ENCODE measurements around the gene PDE3B.
A peak's percentile ranks its signal among the peaks of the same experiment; 100 is the strongest.
"Not testable (repeated sequence)": the region's sequence is repeated elsewhere in the genome, so short reads cannot be mapped to it uniquely, and the experiment has no call there.

Gene PDE3B

DNA sequence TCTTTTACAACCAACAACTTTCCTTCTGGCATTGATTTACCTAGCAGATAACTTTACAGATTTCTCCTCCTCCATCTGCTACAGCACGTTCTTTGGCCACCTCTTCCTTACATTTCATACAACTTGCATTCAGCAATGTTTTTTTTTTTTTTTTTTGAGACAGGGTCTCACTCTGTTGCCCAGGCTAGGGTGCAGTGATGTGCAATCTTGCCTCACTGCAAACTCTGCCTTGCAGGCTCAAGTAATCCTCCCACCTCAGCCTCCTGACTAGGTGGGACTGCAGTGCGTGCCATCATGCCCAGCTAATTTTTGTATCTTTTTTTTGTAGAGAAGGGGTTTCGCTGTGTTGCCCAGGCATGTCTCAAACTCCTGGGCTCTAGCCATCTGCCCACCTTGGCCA, 6.5 kb downstream of the PDE3B start:
- no peak for DNase-seq
- H3K27ac Mint-ChIP-seq: no peak overlapping the region
- peaks cover 81% of the 10 kb centered on the region for H3K36me3 Mint-ChIP-seq (ENCODE audit: low read depth)
- no peak overlapping the region for H3K4me3 Mint-ChIP-seq
- H3K9me3 Mint-ChIP-seq: no peaks in the 10 kb centered on the region
- peaks cover 74% of the 10 kb centered on the region for H3K4me1 Mint-ChIP-seq (ENCODE audit: low read depth)
- no peaks in the 10 kb centered on the region for H3K27me3 Mint-ChIP-seq

DNA sequence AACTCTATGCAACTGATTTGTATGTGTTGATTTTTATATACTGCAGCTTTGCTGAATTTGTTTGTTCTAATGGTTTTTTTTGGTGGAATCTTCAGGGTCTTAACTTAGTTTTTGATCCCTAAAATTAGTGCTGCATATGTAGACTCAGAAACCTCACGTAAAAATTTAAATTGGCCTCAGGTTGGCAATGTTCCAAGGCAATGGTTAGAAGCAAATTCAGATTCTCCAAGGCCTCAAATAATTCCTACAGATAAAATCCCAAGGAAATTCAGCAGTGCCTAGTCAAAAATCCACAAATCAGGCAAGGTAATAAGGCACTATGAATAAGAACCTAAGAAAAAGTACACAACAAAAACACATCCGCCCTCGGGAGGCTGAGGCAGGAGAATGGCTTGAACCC, 9.5 kb downstream of the PDE3B start:
- no peaks in the 10 kb centered on the region for H3K27me3 Mint-ChIP-seq
- peaks cover 82% of the 10 kb centered on the region for H3K4me1 Mint-ChIP-seq (ENCODE audit: low read depth)
- H3K36me3 Mint-ChIP-seq (ENCODE audit: low read depth): peaks cover 84% of the 10 kb centered on the region
- no peaks in the 10 kb centered on the region for H3K9me3 Mint-ChIP-seq
- H3K27ac Mint-ChIP-seq: no peak overlapping the region
- no peak overlapping the region for H3K4me3 Mint-ChIP-seq
- DNase-seq: no peak

DNA sequence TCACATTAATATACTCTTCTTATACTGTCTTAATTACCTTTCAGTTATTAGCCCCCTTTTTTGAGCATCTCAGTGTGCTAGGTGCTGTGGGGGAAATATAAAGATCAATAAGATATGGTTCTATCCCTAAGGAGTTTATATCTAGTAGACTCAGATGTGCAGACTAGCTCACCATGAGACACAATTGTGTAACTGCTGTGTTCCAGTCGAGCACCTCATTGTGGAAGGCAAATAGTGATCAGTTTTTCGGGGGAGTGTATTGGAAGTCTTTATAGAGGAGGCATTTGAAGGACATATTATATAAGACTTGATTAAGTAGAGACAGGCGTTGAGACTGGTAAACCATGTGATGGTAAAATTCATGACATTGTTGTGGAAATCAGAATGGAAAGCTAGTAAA, 11.8 kb downstream of the PDE3B start:
- peaks cover 75% of the 10 kb centered on the region for H3K4me1 Mint-ChIP-seq (ENCODE audit: low read depth)
- no peaks in the 10 kb centered on the region for H3K27me3 Mint-ChIP-seq
- DNase-seq: no peak
- H3K4me3 Mint-ChIP-seq: no peak overlapping the region
- H3K9me3 Mint-ChIP-seq: no peaks in the 10 kb centered on the region
- no peak overlapping the region for H3K27ac Mint-ChIP-seq
- H3K36me3 Mint-ChIP-seq (ENCODE audit: low read depth): peaks cover 87% of the 10 kb centered on the region

DNA sequence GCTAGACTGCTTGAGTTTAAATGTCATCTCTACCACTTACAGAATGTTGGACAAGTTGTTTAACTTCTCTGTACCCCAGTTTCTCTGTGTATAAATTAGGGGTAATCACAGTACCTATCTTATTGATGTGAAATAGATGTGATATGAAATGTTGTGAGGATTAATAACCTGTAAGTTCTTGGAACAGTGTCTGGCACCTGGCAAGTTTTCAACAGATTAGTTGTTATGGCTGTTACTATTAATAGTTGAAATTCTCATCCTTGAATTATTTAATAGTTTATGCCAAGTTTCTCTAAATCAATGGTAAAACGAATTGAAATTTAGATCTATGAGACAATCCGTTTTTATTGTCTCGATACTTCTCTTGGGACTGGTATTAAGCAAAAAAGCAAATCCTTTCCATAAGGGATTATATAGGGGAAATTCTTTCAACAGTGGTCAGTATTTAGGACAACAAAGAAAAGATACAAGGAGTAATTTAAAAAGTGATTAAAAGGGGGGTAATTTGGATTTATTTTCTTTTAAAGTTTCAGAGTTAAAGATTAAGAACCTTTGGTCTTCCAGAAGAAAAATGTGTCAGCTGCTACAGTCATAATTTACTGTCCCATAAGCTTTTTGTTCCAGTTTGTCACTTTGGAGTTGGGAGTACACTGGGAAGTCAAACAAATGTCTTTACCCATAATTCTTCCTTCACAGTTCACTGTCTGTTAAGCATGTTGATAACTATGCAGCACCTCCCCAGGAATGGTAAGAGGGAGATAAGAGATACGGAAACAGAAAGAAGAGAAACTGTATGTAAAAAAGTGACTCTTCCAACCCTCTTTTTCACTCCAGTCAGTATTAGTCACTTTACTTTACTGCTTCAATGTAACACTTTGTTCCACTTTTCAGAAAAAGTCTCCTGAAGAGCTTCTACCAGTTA, 13.2 kb downstream of the PDE3B start:
- DNase-seq: no peak
- Mint-ChIP-seq H3K9me3 (no peaks in the 10 kb centered on the region), H3K27me3 (no peaks in the 10 kb centered on the region), H3K4me1 (ENCODE audit: low read depth) (peaks cover 65% of the 10 kb centered on the region), H3K4me3 (no peak overlapping the region), H3K36me3 (ENCODE audit: low read depth) (peaks cover 86% of the 10 kb centered on the region), H3K27ac (peak overlapping the region; percentile 72)

DNA sequence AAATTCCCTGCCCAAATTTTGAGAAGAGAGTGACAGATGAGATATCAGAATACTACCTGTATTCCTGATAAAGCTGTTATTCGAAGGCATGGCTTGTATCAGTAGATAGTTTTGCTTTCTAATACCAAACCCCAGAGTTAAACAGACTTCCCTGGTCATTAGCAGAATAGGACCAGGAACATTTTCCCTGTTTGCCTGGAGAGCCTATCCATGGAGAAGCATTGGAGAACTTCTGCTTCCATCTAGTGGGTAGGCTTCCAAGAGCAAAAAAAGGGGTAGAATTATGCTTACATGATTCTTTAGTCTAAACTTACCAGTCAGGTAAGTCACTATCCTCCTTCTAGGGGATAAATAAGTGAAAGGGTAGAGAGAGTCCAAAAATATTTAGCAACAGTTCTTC, 14.2 kb downstream of the PDE3B start:
- H3K4me1 Mint-ChIP-seq (ENCODE audit: low read depth): peaks cover 56% of the 10 kb centered on the region
- no peak overlapping the region for H3K27ac Mint-ChIP-seq
- H3K9me3 Mint-ChIP-seq: no peaks in the 10 kb centered on the region
- H3K36me3 Mint-ChIP-seq (ENCODE audit: low read depth): peaks cover 86% of the 10 kb centered on the region
- H3K4me3 Mint-ChIP-seq: no peak overlapping the region
- no peaks in the 10 kb centered on the region for H3K27me3 Mint-ChIP-seq
- DNase-seq: no peak

DNA sequence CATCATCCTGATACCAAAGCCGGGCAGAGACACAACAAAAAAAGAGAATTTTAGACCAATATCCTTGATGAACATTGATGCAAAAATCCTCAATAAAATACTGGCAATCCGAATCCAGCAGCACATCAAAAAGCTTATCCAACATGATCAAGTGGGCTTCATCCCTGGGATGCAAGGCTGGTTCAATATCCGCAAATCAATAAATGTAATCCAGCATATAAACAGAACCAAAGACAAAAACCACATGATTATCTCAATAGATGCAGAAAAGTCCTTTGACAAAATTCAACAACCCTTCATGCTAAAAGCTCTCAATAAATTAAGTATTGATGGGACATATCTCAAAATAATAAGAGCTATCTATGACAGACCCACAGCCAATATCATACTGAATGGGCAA, 21.3 kb downstream of the PDE3B start:
- DNase-seq, H3K4me3 Mint-ChIP-seq, H3K27me3 Mint-ChIP-seq, H3K27ac Mint-ChIP-seq: not testable (repeated sequence)
- H3K36me3 Mint-ChIP-seq (ENCODE audit: low read depth): peaks cover 56% of the 10 kb centered on the region
- H3K9me3 Mint-ChIP-seq: peaks cover 11% of the 10 kb centered on the region
- peaks cover 21% of the 10 kb centered on the region for H3K4me1 Mint-ChIP-seq (ENCODE audit: low read depth)

DNA sequence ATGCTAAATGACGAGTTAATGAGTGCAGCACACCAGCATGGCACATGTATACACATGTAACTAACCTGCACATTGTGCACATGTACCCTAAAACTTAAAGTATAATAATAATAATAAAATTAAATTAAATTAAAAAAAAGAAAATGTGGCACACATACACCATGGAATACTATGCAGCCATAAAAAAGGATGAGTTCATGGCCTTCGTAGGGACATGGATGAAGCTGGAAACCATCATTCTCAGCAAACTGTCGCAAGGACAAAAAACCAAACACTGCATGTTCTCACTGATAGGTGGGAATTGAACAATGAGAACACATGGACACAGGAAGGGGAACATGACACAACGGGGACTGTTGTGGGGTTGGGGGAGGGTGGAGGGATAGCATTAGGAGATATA, 23.7 kb downstream of the PDE3B start:
- not testable (repeated sequence) for H3K4me3 Mint-ChIP-seq, DNase-seq, H3K27ac Mint-ChIP-seq, H3K27me3 Mint-ChIP-seq
- H3K9me3 Mint-ChIP-seq: peaks cover 11% of the 10 kb centered on the region
- peaks cover 53% of the 10 kb centered on the region for H3K36me3 Mint-ChIP-seq (ENCODE audit: low read depth)
- H3K4me1 Mint-ChIP-seq (ENCODE audit: low read depth): peaks cover 33% of the 10 kb centered on the region

DNA sequence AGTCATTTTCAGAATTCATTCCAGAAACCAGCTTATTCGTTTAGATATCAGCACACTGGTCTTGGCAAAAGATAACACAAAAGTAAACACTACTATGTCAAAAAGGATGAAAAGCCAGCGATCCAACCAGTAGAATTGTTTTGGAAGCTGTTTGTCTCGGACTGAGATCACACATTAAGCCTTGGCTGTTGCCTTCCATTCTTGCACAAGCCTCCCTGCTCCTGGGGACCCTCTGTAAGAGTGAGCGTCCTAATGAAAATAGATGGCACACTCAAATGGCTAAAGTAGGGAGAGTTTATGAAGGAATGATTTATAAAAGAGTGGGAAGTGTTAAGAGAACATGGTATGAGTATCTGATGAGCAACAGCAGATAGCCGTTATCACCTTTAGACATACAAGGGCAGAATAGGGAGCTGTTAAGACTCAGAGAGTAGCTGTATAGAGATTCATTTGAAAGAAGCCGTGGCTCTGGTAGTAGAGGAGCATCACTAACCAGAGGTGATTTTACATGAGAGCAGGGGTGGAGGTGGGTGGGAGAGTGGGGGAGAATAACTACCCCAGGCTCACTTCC, 25.2 kb downstream of the PDE3B start:
- Mint-ChIP-seq H3K4me3 (no peak overlapping the region), H3K4me1 (ENCODE audit: low read depth) (peaks cover 48% of the 10 kb centered on the region), H3K36me3 (ENCODE audit: low read depth) (peaks cover 59% of the 10 kb centered on the region), H3K27me3 (no peaks in the 10 kb centered on the region), H3K27ac (peak overlapping the region; percentile 34), H3K9me3 (peaks cover 13% of the 10 kb centered on the region)
- no peak for DNase-seq

DNA sequence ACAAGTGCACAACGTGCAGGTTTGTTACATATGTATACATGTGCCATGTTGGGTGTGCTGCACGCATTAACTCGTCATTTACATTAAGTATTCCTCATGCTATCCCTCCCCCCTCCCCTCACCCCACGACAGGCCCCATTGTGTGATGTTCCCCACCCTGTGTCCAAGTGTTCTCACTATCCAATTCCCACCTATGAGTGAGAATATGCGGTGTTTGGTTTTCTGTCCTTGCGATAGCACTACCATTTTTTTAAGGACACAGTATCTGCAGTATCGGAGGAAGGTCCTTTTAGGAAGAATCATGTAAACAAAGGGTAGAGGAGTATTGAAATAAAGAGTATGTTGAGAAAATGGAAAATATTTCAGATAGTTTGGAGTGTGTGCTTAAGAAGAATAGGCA, 25.9 kb downstream of the PDE3B start:
- peaks cover 54% of the 10 kb centered on the region for H3K4me1 Mint-ChIP-seq (ENCODE audit: low read depth)
- H3K36me3 Mint-ChIP-seq (ENCODE audit: low read depth): peaks cover 59% of the 10 kb centered on the region
- H3K9me3 Mint-ChIP-seq: peaks cover 10% of the 10 kb centered on the region
- DNase-seq: no peak
- no peak overlapping the region for H3K27ac Mint-ChIP-seq
- no peak overlapping the region for H3K4me3 Mint-ChIP-seq
- no peaks in the 10 kb centered on the region for H3K27me3 Mint-ChIP-seq

DNA sequence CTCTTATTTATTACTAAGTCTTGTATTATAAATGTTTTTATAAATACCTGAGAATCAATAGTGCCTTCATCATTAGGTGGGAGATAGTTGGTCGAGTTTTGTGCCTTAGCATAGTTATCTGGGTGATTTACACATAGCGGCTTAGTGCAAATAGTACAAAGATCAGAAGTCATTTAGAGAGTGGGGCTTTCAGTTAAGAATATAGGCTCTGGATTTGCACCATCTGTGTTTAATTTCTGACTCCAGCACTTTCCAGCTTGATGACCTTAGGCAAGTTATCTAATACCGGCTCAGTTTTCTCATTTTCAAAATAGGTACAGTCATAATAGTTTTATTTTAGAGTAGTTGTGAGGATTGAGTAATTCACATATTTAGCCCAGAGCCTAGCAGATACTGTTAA, 26.4 kb downstream of the PDE3B start:
- peaks cover 56% of the 10 kb centered on the region for H3K4me1 Mint-ChIP-seq (ENCODE audit: low read depth)
- H3K27ac Mint-ChIP-seq: peak overlapping the region; percentile 26
- H3K4me3 Mint-ChIP-seq: no peak overlapping the region
- H3K9me3 Mint-ChIP-seq: peaks cover 10% of the 10 kb centered on the region
- H3K27me3 Mint-ChIP-seq: no peaks in the 10 kb centered on the region
- no peak for DNase-seq
- peaks cover 62% of the 10 kb centered on the region for H3K36me3 Mint-ChIP-seq (ENCODE audit: low read depth)

DNA sequence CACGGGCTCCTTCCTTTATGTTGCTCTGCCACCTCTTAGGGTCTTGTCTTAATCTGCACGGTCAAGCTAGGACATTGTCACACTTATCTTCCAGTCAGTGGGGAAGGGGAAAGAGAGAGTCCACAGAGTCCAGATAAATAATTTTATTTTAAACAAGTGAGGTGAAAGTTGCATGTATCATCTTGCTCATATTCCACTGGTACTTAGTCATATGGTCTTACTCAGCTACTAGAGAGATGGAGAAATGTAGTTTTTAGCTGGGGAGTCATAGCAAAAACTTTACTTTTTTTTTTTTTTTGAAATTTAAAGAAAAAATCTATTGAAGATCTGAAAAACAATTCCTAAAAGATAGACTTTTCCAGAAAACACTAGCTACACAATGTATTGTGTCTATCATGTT, 29.0 kb downstream of the PDE3B start:
- no peaks in the 10 kb centered on the region for H3K27me3 Mint-ChIP-seq
- H3K4me1 Mint-ChIP-seq (ENCODE audit: low read depth): peaks cover 70% of the 10 kb centered on the region
- H3K27ac Mint-ChIP-seq: peak overlapping the region; percentile 76
- H3K4me3 Mint-ChIP-seq: no peak overlapping the region
- peaks cover 79% of the 10 kb centered on the region for H3K36me3 Mint-ChIP-seq (ENCODE audit: low read depth)
- H3K9me3 Mint-ChIP-seq: peaks cover 8% of the 10 kb centered on the region
- DNase-seq: no peak

DNA sequence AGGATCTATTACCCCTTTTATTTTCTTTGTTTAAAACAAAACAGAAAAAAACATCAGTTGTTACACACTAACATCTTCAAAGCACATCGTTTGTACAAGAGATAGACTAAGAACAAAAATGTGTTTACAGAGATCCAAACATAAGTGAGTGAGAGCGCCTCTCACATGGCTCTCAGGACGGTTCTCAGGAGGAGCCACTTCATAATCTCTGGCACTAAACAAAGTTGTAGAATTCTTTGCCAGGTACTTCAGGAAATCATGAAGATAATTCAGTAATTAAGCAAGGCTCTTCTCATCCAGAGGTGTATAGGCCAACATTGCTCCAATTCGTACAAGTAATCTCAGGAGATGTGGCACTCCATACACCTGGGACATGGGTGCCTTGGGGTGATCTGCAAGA, 29.8 kb downstream of the PDE3B start:
- no peak for DNase-seq
- peaks cover 9% of the 10 kb centered on the region for H3K9me3 Mint-ChIP-seq
- H3K27ac Mint-ChIP-seq: no peak overlapping the region
- H3K4me1 Mint-ChIP-seq (ENCODE audit: low read depth): peaks cover 72% of the 10 kb centered on the region
- no peak overlapping the region for H3K4me3 Mint-ChIP-seq
- peaks cover 80% of the 10 kb centered on the region for H3K36me3 Mint-ChIP-seq (ENCODE audit: low read depth)
- no peaks in the 10 kb centered on the region for H3K27me3 Mint-ChIP-seq

DNA sequence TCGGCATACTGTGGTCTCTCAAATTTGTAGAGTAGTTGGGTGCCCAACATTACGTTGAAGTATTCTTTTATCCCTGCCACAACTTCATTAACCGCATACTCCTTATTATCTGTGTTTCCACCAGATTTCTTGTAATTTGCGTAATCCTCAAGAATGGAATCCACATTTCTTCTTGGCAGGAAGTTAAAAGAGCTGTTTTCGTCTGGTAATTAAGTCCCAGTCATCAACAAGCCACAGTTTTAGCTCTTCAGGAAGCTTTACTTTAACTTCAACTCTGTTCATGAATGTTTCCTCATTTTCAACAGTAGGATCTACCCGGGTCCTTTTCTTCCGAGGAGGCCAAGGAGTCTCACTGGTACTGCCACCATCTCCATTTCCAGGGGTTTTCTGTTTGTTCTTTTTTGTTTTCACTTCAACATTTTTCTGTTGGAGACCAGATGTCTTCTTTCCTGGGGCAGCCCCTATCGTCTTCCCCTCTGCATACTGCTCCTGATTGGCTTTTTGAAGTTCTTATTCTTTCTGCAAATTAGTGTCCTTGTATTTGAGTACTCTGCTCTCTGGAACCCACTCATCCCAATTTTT, 30.3 kb downstream of the PDE3B start:
- no peak for DNase-seq
- peaks cover 69% of the 10 kb centered on the region for H3K4me1 Mint-ChIP-seq (ENCODE audit: low read depth)
- peaks cover 10% of the 10 kb centered on the region for H3K9me3 Mint-ChIP-seq
- H3K36me3 Mint-ChIP-seq (ENCODE audit: low read depth): peaks cover 79% of the 10 kb centered on the region
- peak overlapping the region; percentile 76 for H3K27ac Mint-ChIP-seq
- H3K4me3 Mint-ChIP-seq: no peak overlapping the region
- no peaks in the 10 kb centered on the region for H3K27me3 Mint-ChIP-seq

DNA sequence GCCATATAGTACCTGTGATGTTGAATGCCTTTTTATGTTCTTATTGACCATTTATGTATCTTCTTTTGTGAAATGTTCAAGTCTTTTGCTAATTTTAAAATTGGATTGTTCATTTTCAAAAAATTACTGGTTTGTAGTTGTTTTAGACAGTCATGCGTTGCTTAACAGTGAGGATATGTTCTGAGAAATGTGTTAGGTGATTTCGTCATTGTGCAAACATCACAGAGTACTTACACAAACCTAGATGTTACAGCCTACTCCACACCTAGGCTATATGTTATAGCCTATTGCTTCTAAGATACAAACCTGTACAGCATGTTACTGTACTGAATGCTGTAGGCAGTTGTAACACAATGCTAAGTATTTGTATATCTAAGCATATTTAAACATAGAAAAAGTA, 32.5 kb downstream of the PDE3B start:
- H3K4me1 Mint-ChIP-seq (ENCODE audit: low read depth): peaks cover 69% of the 10 kb centered on the region

DNA sequence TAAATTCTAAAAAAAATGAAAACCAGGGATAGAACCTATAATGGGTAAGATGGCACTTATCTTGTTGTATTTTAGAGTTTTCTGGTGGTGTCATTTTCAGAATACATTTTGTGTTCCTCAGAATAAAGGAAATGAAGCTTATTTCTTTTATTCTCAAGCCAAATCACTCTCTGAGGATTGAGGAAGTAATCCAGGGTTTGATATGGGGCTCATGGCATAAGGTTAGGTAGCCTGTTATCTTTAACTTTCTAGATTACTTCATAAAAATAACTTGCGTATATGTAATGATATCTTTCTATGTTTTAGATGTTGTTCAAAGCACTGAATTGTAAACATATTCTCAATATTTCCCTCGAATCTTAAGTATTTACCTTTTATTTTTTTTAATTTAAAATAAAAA, 33.5 kb downstream of the PDE3B start:
- peaks cover 88% of the 10 kb centered on the region for H3K36me3 Mint-ChIP-seq (ENCODE audit: low read depth)
- DNase-seq: no peak
- no peak overlapping the region for H3K4me3 Mint-ChIP-seq
- H3K27ac Mint-ChIP-seq: no peak overlapping the region
- no peaks in the 10 kb centered on the region for H3K27me3 Mint-ChIP-seq
- peaks cover 19% of the 10 kb centered on the region for H3K9me3 Mint-ChIP-seq
- H3K4me1 Mint-ChIP-seq (ENCODE audit: low read depth): peaks cover 73% of the 10 kb centered on the region

More for the DNA sequence above, 32.5 kb downstream of the PDE3B start:
- H3K9me3 Mint-ChIP-seq: peaks cover 19% of the 10 kb centered on the region
- peaks cover 88% of the 10 kb centered on the region for H3K36me3 Mint-ChIP-seq (ENCODE audit: low read depth)
- no peak overlapping the region for H3K27ac Mint-ChIP-seq
- DNase-seq: no peak
- H3K27me3 Mint-ChIP-seq: no peaks in the 10 kb centered on the region
- no peak overlapping the region for H3K4me3 Mint-ChIP-seq
